HCT116 (cell line): ENCODE measurements around the gene INCA1.

Experiments
- CTCF ChIP-seq, 3 experiments: fragments of 200-600 bp in 1 of 3; sonication (generic) in 1 of 3; IDR thresholded peaks in 2 of 3; conservative IDR thresholded peaks in 1 of 3; 2 replicates each; pipeline ENCODE4 v1.5.1; 2012 to 2017; ENCODE audit warnings: low read depth in 2 of 3, low read length in 2 of 3, antibody characterized with exemption in 1 of 3, borderline replicate concordance in 1 of 3, control low read depth in 1 of 3, mild to moderate bottlenecking in 1 of 3, mixed read lengths in 1 of 3, mixed run types in 1 of 3, moderate library complexity in 1 of 3; ENCODE audit not compliant: insufficient read depth in 1 of 3
- EGR1 ChIP-seq: IDR thresholded peaks from 2 replicates; pipeline ENCODE4 v1.6.1; 2012; ENCODE audit warnings: low read depth
- EZH2 ChIP-seq: fragments of 200-600 bp; sonication (generic); IDR thresholded peaks from 2 replicates; pipeline ENCODE4 v1.6.1; 2017; ENCODE audit warnings: antibody characterized with exemption, mixed run types
- EZH2phosphoT487 ChIP-seq: fragments of 200-600 bp; IDR thresholded peaks from 2 replicates; pipeline ENCODE4 v1.6.1; 2018; ENCODE audit warnings: antibody characterized with exemption, borderline replicate concordance
- POLR2A ChIP-seq: IDR thresholded peaks from 2 replicates; pipeline ENCODE4 v1.7.0; 2011; ENCODE audit warnings: borderline replicate concordance; ENCODE audit not compliant: insufficient read depth, insufficient read length; ENCODE audit errors: extremely low read depth
- POLR2AphosphoS5 ChIP-seq: IDR thresholded peaks from 2 replicates; pipeline ENCODE4 v1.6.1; 2011; ENCODE audit warnings: mild to moderate bottlenecking, low read depth, low read length, moderate library complexity

- TF ChIP-seq CTCF (IDR thresholded peaks at IDR 0.05 in 2 of 3, conservative IDR thresholded peaks at IDR 0.05 in 1 of 3; ENCODE audit: borderline replicate concordance in 1 of 3, insufficient read depth in 1 of 3, low read depth in 2 of 3, low read length in 2 of 3) (no peak), EZH2phosphoT487 (no peak), POLR2A (no peak), EGR1 (no peak), EZH2 (no peak), POLR2AphosphoS5 (no peak)
Measured at GRCh38 chr17:4939546-4939795, 57.9 kb downstream of the INCA1 start.
